HPDE6-E6E7 (cell line): ENCODE data around the gene VPS4B.
"Not testable (repeated sequence)": the region's sequence is repeated elsewhere in the genome, so short reads cannot be mapped to it uniquely, and the experiment has no call there.

Experiments used
- DNase-seq: peaks from one replicate; pipeline ENCODE4 v3.0.0; 2011; ENCODE audit warnings: missing footprints; ENCODE audit errors: extremely low spot score

The VPS4B gene

GRCh38 chr18:63368611-63369010 is 53.7 kb downstream of the VPS4B start:
- no peak for DNase-seq

DNA sequence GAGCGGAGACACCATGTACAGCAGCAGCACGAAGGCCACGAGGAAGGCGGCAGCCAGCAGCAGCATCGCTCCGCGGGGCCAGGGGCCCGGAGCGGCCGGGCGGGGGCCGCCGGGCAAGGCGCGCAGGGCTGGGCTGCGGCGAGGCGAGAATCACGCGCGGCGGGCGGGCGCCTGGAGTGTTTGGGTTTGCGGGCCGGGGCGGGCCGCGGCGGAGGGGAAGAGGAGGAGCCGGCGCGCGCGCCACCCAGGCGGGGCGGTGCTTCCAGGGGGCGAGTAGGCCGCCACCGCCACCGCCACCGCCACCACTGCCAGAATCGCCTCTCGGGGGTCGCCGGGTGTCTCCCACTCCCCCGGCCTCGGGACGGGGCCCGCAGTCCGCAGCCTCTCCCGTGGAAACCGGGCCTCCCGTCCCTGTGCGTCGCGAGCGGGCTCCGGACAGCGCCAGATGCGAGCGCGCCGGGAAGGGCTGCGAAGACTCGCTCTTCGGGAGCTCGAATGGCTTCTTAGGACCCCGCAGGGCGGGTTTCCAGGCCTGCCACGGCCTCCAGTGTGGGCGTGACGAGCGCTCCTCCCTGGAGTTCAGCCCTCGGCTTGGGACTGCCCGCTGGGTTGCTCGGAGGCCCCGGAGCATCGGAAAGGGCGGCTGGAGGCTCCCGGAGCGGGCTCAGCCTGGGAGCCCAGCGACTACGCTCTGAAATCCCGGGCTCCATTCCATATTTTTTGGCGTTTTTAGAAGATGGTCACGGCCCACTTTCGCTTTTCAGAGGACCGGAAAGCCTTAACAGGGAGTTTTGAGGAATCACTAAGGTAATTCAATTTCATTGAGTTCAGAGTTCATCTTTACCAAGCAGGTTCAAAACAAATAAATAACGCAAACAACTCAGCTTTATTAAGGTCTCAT is 55.0 kb downstream of the VPS4B start, which contains the start of gene KDSR:
Gene KDSR (minus strand): TSS at position 154 of the 901 bp plus-strand sequence. CDS start 88 bp downstream, at position 66.
- DNase-seq = peak; percentile 98

DNA sequence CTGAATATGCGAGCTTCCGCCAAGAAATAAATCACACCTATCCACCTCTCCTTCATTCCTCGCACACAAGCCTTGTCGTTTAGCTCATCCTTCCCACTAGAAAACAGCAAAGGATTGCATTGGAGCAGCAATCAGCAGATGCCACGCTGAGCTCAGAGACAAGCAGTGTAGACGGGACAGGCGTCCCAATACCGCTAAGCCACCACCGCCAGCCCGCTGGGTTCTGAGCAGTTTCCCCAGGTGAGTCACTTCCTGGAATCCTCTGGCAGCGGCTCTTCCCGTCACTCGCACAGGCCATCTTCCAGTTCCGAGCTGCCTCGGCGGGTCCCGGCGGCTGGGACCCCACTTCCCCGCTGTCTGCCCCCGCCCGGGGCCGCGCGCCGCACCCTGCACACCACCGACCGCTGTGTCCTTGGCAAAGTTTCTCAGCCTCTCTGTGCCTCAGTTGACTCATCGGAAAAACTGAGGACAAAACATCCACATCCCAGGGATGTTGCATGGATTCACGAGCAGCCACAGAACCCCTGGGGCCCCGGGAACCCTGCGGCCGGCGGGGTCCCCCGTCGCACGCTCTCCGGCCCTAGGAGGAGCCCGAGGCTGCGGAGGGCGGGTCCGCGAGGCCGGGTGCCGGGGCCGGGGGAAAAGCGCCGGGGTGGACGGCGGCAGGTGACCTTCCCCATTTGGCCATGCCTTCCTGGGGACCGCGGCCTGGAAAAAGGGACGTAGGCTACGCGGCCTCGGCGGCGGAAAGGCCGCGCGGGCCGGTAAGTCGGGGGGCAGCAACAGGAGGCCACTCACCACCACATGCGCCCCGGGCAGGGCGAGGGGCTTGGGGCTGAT is 55.8 kb downstream of the VPS4B start:
- peak; percentile 88 for DNase-seq

- no peak for DNase-seq
Observed at GRCh38 chr18:63365876-63366212, 56.4 kb downstream of the VPS4B start.

GRCh38 chr18:63363951-63364350 is 58.3 kb downstream of the VPS4B start:
- no peak for DNase-seq

- DNase-seq = not testable (repeated sequence)
Observed at GRCh38 chr18:63363420-63363819, 58.9 kb downstream of the VPS4B start.

DNA sequence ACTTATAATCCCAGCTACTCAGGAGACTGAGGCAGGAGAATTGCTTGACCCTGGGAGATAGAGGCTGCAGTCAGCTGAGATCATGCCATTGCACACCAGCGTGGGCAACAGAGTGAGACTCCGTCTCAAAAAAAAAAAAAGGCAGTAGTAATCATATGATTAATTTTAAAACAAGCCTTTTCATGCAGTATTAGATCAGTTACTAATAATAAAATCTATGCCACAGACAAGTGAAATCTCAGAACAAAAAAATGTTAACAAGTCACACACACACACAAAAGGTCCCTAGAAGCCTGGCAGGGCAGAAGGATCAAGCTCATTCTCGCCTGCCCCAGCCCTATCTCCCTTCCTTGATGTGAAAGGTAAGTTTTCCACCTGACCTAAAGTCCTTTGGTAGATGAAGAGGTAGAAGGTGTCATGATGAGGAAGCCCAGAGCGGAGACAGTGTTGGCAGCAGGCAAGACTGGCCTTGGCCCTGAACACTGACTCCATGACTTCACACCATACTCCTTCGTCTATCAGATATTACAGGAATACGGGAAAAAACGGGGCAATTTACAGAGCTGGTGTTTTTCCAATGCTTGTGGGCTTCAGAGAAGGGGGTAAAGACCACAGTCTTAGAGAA is 65.9 kb downstream of the VPS4B start:
- no peak for DNase-seq

DNA sequence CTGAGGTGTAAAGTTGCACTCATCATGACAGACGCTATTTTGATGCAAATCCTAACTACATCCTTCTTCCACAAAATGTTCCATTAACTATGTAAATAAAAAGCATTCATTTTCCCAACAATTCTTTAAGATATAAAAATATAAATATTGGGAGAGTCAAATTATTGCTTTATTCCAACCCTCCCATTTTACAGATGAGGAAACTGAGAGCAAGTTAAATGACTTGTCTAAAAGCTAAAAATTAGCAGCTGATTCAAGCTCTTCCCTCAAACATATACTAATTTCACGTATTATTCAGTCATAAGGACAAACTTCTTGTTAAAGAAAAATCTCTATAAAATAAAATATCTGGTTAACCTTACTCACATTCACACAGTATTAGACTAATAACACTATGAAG is 72.0 kb downstream of the VPS4B start:
- DNase-seq = no peak

- no peak for DNase-seq
Observed at GRCh38 chr18:63348508-63349136, 73.7 kb downstream of the VPS4B start.

- peak; percentile 60 for DNase-seq
Observed at GRCh38 chr18:63346480-63347183, 75.6 kb downstream of the VPS4B start.

GRCh38 chr18:63346031-63346430 is 76.2 kb downstream of the VPS4B start:
- DNase-seq = peak; percentile 69

DNA sequence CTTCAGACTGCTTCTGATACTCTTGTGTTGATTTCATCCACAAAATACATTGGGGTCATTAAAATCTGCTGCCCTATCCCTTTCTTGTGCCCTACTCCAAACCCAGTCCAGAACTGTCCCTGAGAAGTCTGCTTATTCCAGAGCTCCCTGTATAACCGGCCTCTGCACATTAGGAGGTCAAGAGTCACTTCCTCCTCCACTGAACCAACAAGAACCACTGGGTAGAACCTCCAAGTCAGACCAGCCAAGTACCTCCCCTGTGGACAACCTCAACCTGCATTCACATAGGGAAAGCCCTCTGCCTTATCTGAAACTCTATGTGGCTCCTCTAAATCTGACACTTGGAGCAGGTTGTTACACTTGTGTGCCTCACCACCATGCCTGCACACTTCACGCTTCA is 77.4 kb downstream of the VPS4B start:
- no peak for DNase-seq

- no peak for DNase-seq
Observed at GRCh38 chr18:63344263-63344662, 78.0 kb downstream of the VPS4B start.

GRCh38 chr18:63342206-63342605 is 80.1 kb downstream of the VPS4B start:
- no peak for DNase-seq

DNA sequence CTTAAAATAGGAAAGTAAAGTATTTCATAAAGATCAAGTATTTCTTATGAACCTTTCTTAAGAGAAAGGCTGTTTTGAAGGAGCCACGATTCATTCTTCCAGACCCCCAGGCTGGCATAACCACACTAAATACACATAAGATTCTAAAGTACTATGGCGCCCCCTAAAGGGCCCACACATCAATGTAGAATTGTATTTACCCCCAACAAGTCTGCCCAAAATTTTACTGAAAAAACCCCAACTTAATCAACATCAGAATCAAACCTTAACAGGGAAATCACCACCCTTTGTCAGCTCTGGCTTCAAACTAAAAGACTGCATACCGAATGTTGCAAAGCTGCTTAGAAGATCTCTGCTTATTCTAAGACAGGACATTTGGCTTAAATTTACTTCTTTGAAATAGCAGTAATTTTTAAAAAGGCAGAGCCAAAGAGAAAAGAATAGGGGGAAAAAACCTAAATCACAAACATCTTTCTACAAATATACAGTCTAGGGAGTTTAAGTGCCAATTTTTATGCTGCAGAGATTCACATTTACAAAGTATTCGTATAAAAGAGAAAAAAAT is 82.3 kb downstream of the VPS4B start:
- DNase-seq = no peak
